Natural killer cell (primary cell): Measurements from ENCODE around the gene LGALS4. TPM values are rescaled to one million over a fixed set of nuclear protein-coding genes. Genes with fewer than 3 reads are reported as not detected.
"Not testable (repeated sequence)": the region's sequence is repeated elsewhere in the genome, so short reads cannot be mapped to it uniquely, and the experiment has no call there.

Experiments used
- ATAC-seq, 3 donors: fragments of 150-1000 bp in 2 of 3; fragments of 200-7000 bp in 1 of 3; cut with Tn5 transposase; 1 replicate in 1 of 3; 2 replicates in 2 of 3; pipeline ENCODE4 v1.10.0; 2021; ENCODE audit warnings: mild to moderate bottlenecking in 2 of 3, moderate library complexity in 2 of 3
- DNase-seq, 2 donors: peaks; one replicate each; pipeline versions ENCODE4 v3.0.0 to v3.0.0-alpha.2; 2013 to 2021; ENCODE audit warnings: mixed read lengths in 1 of 2
- H3K27ac ChIP-seq: one replicate; pipeline ENCODE4 v1.5.1; 2013; ENCODE audit warnings: mild to moderate bottlenecking, low read length
- H3K27me3 ChIP-seq: one replicate; pipeline ENCODE4 v1.6.1; 2013; ENCODE audit warnings: low read length; ENCODE audit not compliant: control insufficient read depth, insufficient read depth
- H3K36me3 ChIP-seq: one replicate; pipeline ENCODE4 v1.6.1; 2013; ENCODE audit warnings: low read length; ENCODE audit not compliant: control insufficient read depth, insufficient read depth
- H3K4me1 ChIP-seq: one replicate; pipeline ENCODE4 v1.6.1; 2013; ENCODE audit warnings: low read length; ENCODE audit not compliant: control insufficient read depth, insufficient read depth
- H3K4me3 ChIP-seq: one replicate; pipeline ENCODE4 v1.5.1; 2013; ENCODE audit warnings: low read length
- H3K9me3 ChIP-seq: one replicate; pipeline ENCODE4 v1.6.1; 2013; ENCODE audit warnings: low read length; ENCODE audit not compliant: control insufficient read depth, insufficient read depth
- H3K27ac Mint-ChIP-seq, 2 donors: one replicate each; pipeline ENCODE4 v1.8.0; 2022; ENCODE audit warnings: mild to moderate bottlenecking in 2 of 2, mixed read lengths in 2 of 2, moderate library complexity in 1 of 2
- H3K27me3 Mint-ChIP-seq, 2 donors: one replicate each; pipeline ENCODE4 v1.8.0; 2022; ENCODE audit warnings: low read depth in 2 of 2, mixed read lengths in 2 of 2
- H3K36me3 Mint-ChIP-seq: one replicate; pipeline ENCODE4 v1.8.0; 2022; ENCODE audit warnings: mixed read lengths
- H3K4me1 Mint-ChIP-seq, 2 donors: one replicate each; pipeline ENCODE4 v1.8.0; 2022; ENCODE audit warnings: mixed read lengths in 2 of 2
- H3K4me3 Mint-ChIP-seq: one replicate; pipeline ENCODE4 v1.8.0; 2022; ENCODE audit warnings: mild to moderate bottlenecking, moderate library complexity, mixed read lengths
- H3K9me3 Mint-ChIP-seq, 2 donors: one replicate each; pipeline ENCODE4 v1.8.0; 2022; ENCODE audit warnings: mixed read lengths in 2 of 2
- CTCF ChIP-seq: fragments of 200-600 bp; IDR thresholded peaks from one replicate; pipeline ENCODE4 v1.8.0; 2022; ENCODE audit warnings: antibody characterized with exemption
- WGBS: methylation state at CpG from one replicate; pipeline ENCODE4 v1.1.7; 2013; ENCODE audit warnings: missing lambda C conversion rate; ENCODE audit not compliant: insufficient coverage; 5-methylcytosine and 5-hydroxymethylcytosine counted together
- intact Hi-C: fragments of 100-400 bp; cut with micrococcal nuclease; formaldehyde crosslinking; loops from one replicate; pipeline ENCODE4 v1.14.2; 2022
- total RNA-seq, 4 donors: library from RNA; stranded (reverse); fragments of 120-200 nt in 1 of 4; gene quantifications; one replicate each; pipeline versions ENCODE4 v1.2.3 to v1.2.4, GENCODE V29; 2013 to 2022

The LGALS4 gene
- total RNA-seq, 3 donors from 2014 or later (not counting 1 experiment from before 2014, with no cell fraction given), result 4.2 to 4.8 (median 4.6) TPM

DNA sequence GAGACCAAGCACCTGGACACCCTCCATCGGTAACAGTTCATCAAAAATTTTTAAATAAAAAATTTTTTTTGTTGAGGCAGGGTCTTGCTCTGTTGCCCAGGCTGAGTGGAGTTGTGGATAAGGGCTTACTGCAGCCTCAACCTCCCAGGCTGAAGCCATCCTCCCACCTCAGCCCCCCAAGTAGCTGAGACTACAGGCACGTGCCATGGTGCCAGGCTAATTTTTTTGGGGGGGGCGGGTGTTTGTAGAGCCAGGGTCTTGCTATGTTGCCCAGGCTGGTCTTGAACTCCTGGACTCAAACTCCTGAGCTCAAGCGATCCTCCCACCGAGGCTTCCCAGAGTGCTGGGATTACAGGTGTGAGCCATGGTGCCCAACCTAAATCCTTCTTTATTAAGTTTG is 19.1 kb downstream of the LGALS4 start:
- H3K27me3 Mint-ChIP-seq, result no peaks in the 10 kb centered on the region
- Histone ChIP-seq H3K27me3 (no peaks in the 10 kb centered on the region), H3K4me1 (peaks cover 13% of the 10 kb centered on the region), H3K9me3 (no peaks in the 10 kb centered on the region), H3K4me3 (no peak overlapping the region), H3K36me3 (no peaks in the 10 kb centered on the region), H3K27ac (no peak overlapping the region)
- no peak overlapping the region for H3K27ac Mint-ChIP-seq
- H3K4me3 Mint-ChIP-seq, result peak overlapping the region; percentile 69
- H3K36me3 Mint-ChIP-seq, result no peaks in the 10 kb centered on the region
- no peaks in the 10 kb centered on the region for H3K9me3 Mint-ChIP-seq
- H3K4me1 Mint-ChIP-seq, result no peaks in the 10 kb centered on the region
- TF ChIP-seq CTCF, result no peak
- DNase-seq, result no peak
- 98% methylated on average over 4 of the region's 5 CpGs for whole genome bisulfite sequencing
- no peak for ATAC-seq
- intact Hi-C loops, result loop anchor here (2.0 kb wide), 1 partner anchor 19 kb away; no protein-coding TSS in a partner anchor

DNA sequence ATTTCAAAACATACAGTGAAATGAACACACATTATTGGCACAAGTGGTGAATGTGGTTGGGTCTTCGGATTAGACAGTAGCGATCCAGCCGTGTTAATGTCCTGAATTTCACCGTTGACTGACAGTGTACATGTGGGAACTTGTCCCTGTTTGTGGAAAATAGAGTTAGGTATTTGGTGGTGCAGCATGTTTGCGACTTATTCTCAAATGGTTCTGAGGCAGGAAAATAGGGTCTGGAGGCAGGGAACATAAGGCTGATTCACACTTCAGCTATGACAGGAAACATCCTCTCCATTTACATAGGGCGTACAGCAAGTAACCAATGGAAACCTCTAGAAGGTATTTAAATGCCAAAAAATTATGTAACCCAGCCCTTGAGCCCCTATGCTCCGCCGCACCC is 19.6 kb downstream of the LGALS4 start:
- peak overlapping the region in 1 of 2 donors; percentile 22 for H3K27ac Mint-ChIP-seq
- intact Hi-C loops, result loop anchor here (2.0 kb wide), 1 partner anchor 18 kb away; no protein-coding TSS in a partner anchor

GRCh38 chr19:38792250-38793111 is 20.3 kb downstream of the LGALS4 start:
- Mint-ChIP-seq H3K4me3 (peak overlapping the region; percentile 69), H3K27ac (peak overlapping the region in 1 of 2 donors; percentile 22), H3K27me3 (no peaks in the 10 kb centered on the region), H3K36me3 (no peaks in the 10 kb centered on the region), H3K9me3 (no peaks in the 10 kb centered on the region), H3K4me1 (no peaks in the 10 kb centered on the region)
- H3K4me3 ChIP-seq, result peak overlapping the region; percentile 37
- H3K27me3 ChIP-seq, result no peaks in the 10 kb centered on the region
- ATAC-seq (peak; percentile 49 to 60 (median 50)), DNase-seq (peak; percentile 48 to 59)
- TF ChIP-seq CTCF, result peak; percentile 55
- H3K27ac ChIP-seq, result no peak overlapping the region
- intact Hi-C loops, result loop anchor here (2.0 kb wide), 1 partner anchor 18 kb away; no protein-coding TSS in a partner anchor
- no peaks in the 10 kb centered on the region for H3K9me3 ChIP-seq
- 15% methylated on average over 62 of the region's 71 CpGs for whole genome bisulfite sequencing
- no peaks in the 10 kb centered on the region for H3K36me3 ChIP-seq
- H3K4me1 ChIP-seq, result peaks cover 13% of the 10 kb centered on the region

More for the DNA sequence above, 19.6 kb downstream of the LGALS4 start:
- H3K27me3 ChIP-seq, result no peaks in the 10 kb centered on the region
- no peak overlapping the region for H3K27ac ChIP-seq
- Mint-ChIP-seq H3K36me3 (no peaks in the 10 kb centered on the region), H3K4me1 (no peaks in the 10 kb centered on the region), H3K27me3 (no peaks in the 10 kb centered on the region), H3K9me3 (no peaks in the 10 kb centered on the region), H3K4me3 (peak overlapping the region; percentile 69)
- peaks cover 13% of the 10 kb centered on the region for H3K4me1 ChIP-seq
- no peaks in the 10 kb centered on the region for H3K9me3 ChIP-seq
- H3K4me3 ChIP-seq, result no peak overlapping the region
- TF ChIP-seq CTCF, result no peak
- no peak for DNase-seq
- ATAC-seq, result no peak
- no peaks in the 10 kb centered on the region for H3K36me3 ChIP-seq
- WGBS, result 92% methylated on average over 5 of the region's 8 CpGs

DNA sequence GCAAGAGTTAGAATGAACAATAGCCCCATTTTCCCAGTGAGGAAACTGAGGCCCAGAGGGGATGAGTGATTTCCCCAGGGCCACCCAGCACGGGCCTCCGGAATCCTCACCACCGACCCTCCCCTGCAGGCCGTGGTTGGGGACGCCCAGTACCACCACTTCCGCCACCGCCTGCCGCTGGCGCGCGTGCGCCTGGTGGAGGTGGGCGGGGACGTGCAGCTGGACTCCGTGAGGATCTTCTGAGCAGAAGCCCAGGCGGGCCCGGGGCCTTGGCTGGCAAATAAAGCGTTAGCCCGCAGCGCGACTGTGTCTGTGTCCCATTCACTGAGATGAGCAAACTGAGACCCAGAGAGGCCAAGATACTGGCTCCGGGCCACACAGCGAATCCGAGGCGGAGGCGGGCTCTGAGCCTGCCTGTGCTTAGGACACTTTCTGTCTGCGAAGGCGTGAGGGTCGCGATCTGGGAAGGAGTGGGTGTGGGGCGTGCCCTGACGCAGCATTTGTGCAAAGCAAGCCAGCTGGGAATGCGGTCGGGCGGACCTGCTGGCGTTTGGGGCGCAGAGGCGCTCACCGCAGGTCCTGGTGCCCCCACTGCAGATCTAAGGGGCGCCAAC is 21.2 kb downstream of the LGALS4 start:
- not testable (repeated sequence) for H3K4me1 Mint-ChIP-seq, DNase-seq, H3K36me3 ChIP-seq, H3K27me3 Mint-ChIP-seq, H3K4me3 Mint-ChIP-seq, H3K27ac ChIP-seq, H3K27me3 ChIP-seq, H3K4me3 ChIP-seq, H3K9me3 ChIP-seq, H3K27ac Mint-ChIP-seq, H3K9me3 Mint-ChIP-seq, H3K36me3 Mint-ChIP-seq
- H3K4me1 ChIP-seq, result peaks cover 13% of the 10 kb centered on the region
- ATAC-seq, result peak; percentile 88 to 94 (median 90)
- intact Hi-C loops, result loop anchor here (2.0 kb wide), 1 partner anchor 17 kb away; no protein-coding TSS in a partner anchor
- WGBS, result no CpG with 5 or more reads among the region's 40 CpGs

DNA sequence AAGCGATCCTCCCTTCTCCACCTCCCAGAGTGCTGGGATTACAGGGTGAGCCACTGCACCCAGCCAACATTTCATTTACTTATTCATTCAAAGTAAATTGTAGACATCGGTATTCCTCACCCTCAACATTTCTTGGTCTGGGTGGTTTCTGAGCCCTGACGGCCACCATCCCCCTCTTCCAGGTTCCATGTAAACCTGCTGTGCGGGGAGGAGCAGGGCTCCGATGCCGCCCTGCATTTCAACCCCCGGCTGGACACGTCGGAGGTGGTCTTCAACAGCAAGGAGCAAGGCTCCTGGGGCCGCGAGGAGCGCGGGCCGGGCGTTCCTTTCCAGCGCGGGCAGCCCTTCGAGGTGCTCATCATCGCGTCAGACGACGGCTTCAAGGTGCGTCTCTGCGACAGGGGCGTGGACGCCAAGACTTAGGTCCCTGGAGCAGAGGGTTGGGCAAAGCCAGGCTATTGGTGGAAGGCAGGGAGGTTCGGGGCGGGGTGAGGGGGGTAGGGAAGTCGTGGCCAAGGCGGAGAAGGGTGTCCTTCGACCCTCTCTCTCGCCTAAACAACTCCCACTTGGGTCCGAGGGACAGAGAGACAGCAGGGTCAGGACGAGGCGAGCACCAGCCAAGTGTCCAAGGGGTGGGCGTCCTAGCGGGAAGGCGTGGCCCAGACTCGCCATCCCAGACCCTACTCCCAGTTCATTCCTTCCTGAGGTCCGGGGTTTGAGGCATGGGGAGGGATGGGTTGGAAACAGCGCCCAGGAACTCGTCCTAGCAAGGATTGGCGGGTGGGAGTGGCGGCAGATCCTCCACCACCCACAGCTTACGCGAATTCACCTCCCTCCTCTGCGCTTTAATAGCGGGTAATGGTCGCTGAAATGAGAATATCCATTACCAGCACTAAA is 22.0 kb downstream of the LGALS4 start:
- H3K4me1 Mint-ChIP-seq, H3K27ac ChIP-seq, ATAC-seq, H3K9me3 ChIP-seq, H3K9me3 Mint-ChIP-seq, H3K36me3 ChIP-seq, H3K27me3 ChIP-seq, DNase-seq, H3K36me3 Mint-ChIP-seq, H3K27ac Mint-ChIP-seq, intact Hi-C loops, H3K4me3 ChIP-seq, H3K27me3 Mint-ChIP-seq, H3K4me3 Mint-ChIP-seq: not testable (repeated sequence)
- peaks cover 13% of the 10 kb centered on the region for H3K4me1 ChIP-seq
- WGBS, result 89% methylated on average over 2 of the region's 49 CpGs
